Astrocyte (in vitro differentiated cells and primary cell): ENCODE results near the gene TRAF3IP1. TPM values are rescaled to one million over a fixed set of nuclear protein-coding genes. Genes with fewer than 3 reads are reported as not detected.
"Not testable (repeated sequence)": the region's sequence is repeated elsewhere in the genome, so short reads cannot be mapped to it uniquely, and the experiment has no call there.

Experiments
- DNase-seq: peaks from one replicate; pipeline ENCODE4 v3.0.0-alpha.2; 2010; ENCODE audit warnings: low read depth
- FAIRE-seq: peaks from 2 replicates; lab custom pipeline; 2011; peaks lifted over from hg19 to GRCh38; lab: Jason Lieb, UNC
- H2AFZ ChIP-seq: 2 replicates; pipeline ENCODE4 v1.6.0; 2012; ENCODE audit warnings: low read depth, low read length, inconsistent platforms
- H3K27ac ChIP-seq: 2 replicates; pipeline ENCODE4 v1.5.1; 2011; ENCODE audit warnings: low read depth, low read length, inconsistent platforms
- H3K27me3 ChIP-seq: 2 replicates; pipeline ENCODE4 v1.6.0; 2011; ENCODE audit warnings: low read length, inconsistent platforms; ENCODE audit not compliant: insufficient read depth
- H3K36me3 ChIP-seq: 2 replicates; pipeline ENCODE4 v1.5.1; 2011; ENCODE audit warnings: low read length, inconsistent platforms; ENCODE audit not compliant: insufficient read depth
- H3K4me1 ChIP-seq: 2 replicates; pipeline ENCODE4 v1.5.1; 2011; ENCODE audit warnings: low read length, inconsistent platforms; ENCODE audit not compliant: insufficient read depth
- H3K4me2 ChIP-seq: 2 replicates; pipeline ENCODE4 v1.6.0; 2012; ENCODE audit warnings: low read length, inconsistent platforms
- H3K4me3 ChIP-seq: 2 replicates; pipeline ENCODE4 v1.5.1; 2011; ENCODE audit warnings: low read depth, mild to moderate bottlenecking, low read length, inconsistent platforms; ENCODE audit not compliant: insufficient read depth
- H3K79me2 ChIP-seq: 2 replicates; pipeline ENCODE4 v1.6.0; 2012; ENCODE audit warnings: mild to moderate bottlenecking, low read length, inconsistent platforms; ENCODE audit not compliant: insufficient read depth
- H3K9ac ChIP-seq: 2 replicates; pipeline ENCODE4 v1.6.0; 2012; ENCODE audit warnings: mild to moderate bottlenecking, low read length, inconsistent platforms
- H3K9me3 ChIP-seq: 2 replicates; pipeline ENCODE4 v1.5.1; 2012; ENCODE audit warnings: low read depth, mild to moderate bottlenecking, low read length, inconsistent platforms; ENCODE audit not compliant: insufficient read depth
- H4K20me1 ChIP-seq: 2 replicates; pipeline ENCODE4 v1.6.0; 2012; ENCODE audit warnings: low read length, inconsistent platforms; ENCODE audit not compliant: insufficient read depth
- H3K27ac Mint-ChIP-seq: one replicate; pipeline ENCODE4 v1.8.0; 2021; ENCODE audit warnings: mild to moderate bottlenecking, mixed read lengths; ENCODE audit not compliant: unreplicated experiment
- H3K27me3 Mint-ChIP-seq: one replicate; pipeline ENCODE4 v1.8.0; 2021; ENCODE audit warnings: low read depth, mixed read lengths; ENCODE audit not compliant: unreplicated experiment
- H3K36me3 Mint-ChIP-seq: one replicate; pipeline ENCODE4 v1.8.0; 2021; ENCODE audit warnings: low read depth, mixed read lengths; ENCODE audit not compliant: unreplicated experiment
- H3K4me1 Mint-ChIP-seq: one replicate; pipeline ENCODE4 v1.8.0; 2021; ENCODE audit warnings: low read depth, mixed read lengths; ENCODE audit not compliant: unreplicated experiment
- H3K4me3 Mint-ChIP-seq: one replicate; pipeline ENCODE4 v1.8.0; 2021; ENCODE audit warnings: mild to moderate bottlenecking, moderate library complexity, mixed read lengths; ENCODE audit not compliant: unreplicated experiment
- H3K9me3 Mint-ChIP-seq: one replicate; pipeline ENCODE4 v1.8.0; 2021; ENCODE audit warnings: mild to moderate bottlenecking, mixed read lengths; ENCODE audit not compliant: unreplicated experiment
- CTCF ChIP-seq: IDR thresholded peaks from 2 replicates; pipeline ENCODE4 v1.5.1; 2011; ENCODE audit warnings: low read depth, mild to moderate bottlenecking, inconsistent platforms, low read length, moderate library complexity; ENCODE audit not compliant: insufficient read depth
- EZH2 ChIP-seq: IDR thresholded peaks from 2 replicates; pipeline ENCODE4 v1.6.1; 2012; ENCODE audit warnings: mild to moderate bottlenecking, low read length, inconsistent platforms; ENCODE audit not compliant: insufficient read depth
- total RNA-seq: library from RNA; stranded (reverse); gene quantifications from 2 replicates; pipeline ENCODE4 v1.2.1, GENCODE V29; 2021

TRAF3IP1 gene
- total RNA-seq, 1 donor from 2014 or later, result 19.6 TPM

- Histone ChIP-seq H3K27ac (no peak overlapping the region), H3K4me1 (peaks cover 6% of the 10 kb centered on the region), H4K20me1 (no peaks in the 10 kb centered on the region), H3K9ac (no peak overlapping the region), H3K36me3 (peaks cover 3% of the 10 kb centered on the region), H3K79me2 (no peaks in the 10 kb centered on the region), H2AFZ (no peak overlapping the region), H3K9me3 (no peaks in the 10 kb centered on the region), H3K27me3 (no peaks in the 10 kb centered on the region), H3K4me3 (no peak overlapping the region), H3K4me2 (no peak overlapping the region)
- FAIRE-seq (no peak), DNase-seq (no peak)
- Mint-ChIP-seq H3K4me1 (peaks cover 3% of the 10 kb centered on the region), H3K4me3 (no peak overlapping the region), H3K9me3 (no peaks in the 10 kb centered on the region), H3K27me3 (peaks cover 14% of the 10 kb centered on the region), H3K36me3 (peaks cover 22% of the 10 kb centered on the region), H3K27ac (no peak overlapping the region)
- TF ChIP-seq EZH2 (no peak), CTCF (no peak)
These were observed 48.2 kb upstream of the TRAF3IP1 start for GRCh38 chr2:238272156-238272555.

GRCh38 chr2:238273433-238273832, 46.9 kb upstream of the TRAF3IP1 start:
- H3K4me3 ChIP-seq, FAIRE-seq, H2AFZ ChIP-seq, H3K9ac ChIP-seq, H3K4me1 ChIP-seq, H3K79me2 ChIP-seq, H3K4me3 Mint-ChIP-seq, H3K27ac Mint-ChIP-seq, H3K27ac ChIP-seq, H3K9me3 Mint-ChIP-seq, DNase-seq, H3K4me2 ChIP-seq, H3K4me1 Mint-ChIP-seq, H3K36me3 ChIP-seq, H3K9me3 ChIP-seq, H3K27me3 ChIP-seq, H4K20me1 ChIP-seq: not testable (repeated sequence)
- Mint-ChIP-seq H3K27me3 (peaks cover 24% of the 10 kb centered on the region), H3K36me3 (peaks cover 19% of the 10 kb centered on the region)

- peaks cover 19% of the 10 kb centered on the region for H3K36me3 Mint-ChIP-seq
- H3K4me3 Mint-ChIP-seq, result no peak overlapping the region
- H3K9ac ChIP-seq, result no peak overlapping the region
- H3K4me1 Mint-ChIP-seq, result no peaks in the 10 kb centered on the region
- no peak overlapping the region for H3K4me2 ChIP-seq
- TF ChIP-seq EZH2, result no peak
- no peak for TF ChIP-seq CTCF
- H3K27ac ChIP-seq, result no peak overlapping the region
- peaks cover 26% of the 10 kb centered on the region for H3K27me3 Mint-ChIP-seq
- H3K27me3 ChIP-seq, result no peaks in the 10 kb centered on the region
- no peak for FAIRE-seq
- H4K20me1 ChIP-seq, result peaks cover 16% of the 10 kb centered on the region
- H3K79me2 ChIP-seq, result peaks cover 8% of the 10 kb centered on the region
- H3K9me3 ChIP-seq, result no peaks in the 10 kb centered on the region
- no peak overlapping the region for H3K4me3 ChIP-seq
- no peaks in the 10 kb centered on the region for H3K4me1 ChIP-seq
- no peak for DNase-seq
- H3K36me3 ChIP-seq, result no peaks in the 10 kb centered on the region
- no peak overlapping the region for H2AFZ ChIP-seq
- no peaks in the 10 kb centered on the region for H3K9me3 Mint-ChIP-seq
- H3K27ac Mint-ChIP-seq, result no peak overlapping the region
These were observed 46.0 kb upstream of the TRAF3IP1 start for GRCh38 chr2:238274152-238274865.
